Lower leg skin (tissue), 4 donors: ENCODE results near the gene PIGN. TPM values are rescaled to one million over a fixed set of nuclear protein-coding genes. Genes with fewer than 3 reads are reported as not detected.
"Not testable (repeated sequence)": the region's sequence is repeated elsewhere in the genome, so short reads cannot be mapped to it uniquely, and the experiment has no call there.

Experiments
- DNase-seq, 2 donors: peaks; one replicate each; pipeline ENCODE4 v3.0.0-alpha.2; 2019; ENCODE audit warnings: low spot score in 2 of 2
- H3K4me3 ChIP-seq: fragments of 200-600 bp; sonication (generic); 2 replicates; pipeline ENCODE4 v1.5.1; 2017; ENCODE audit warnings: mild to moderate bottlenecking, low read depth; ENCODE audit not compliant: poor library complexity, severe bottlenecking
- CTCF ChIP-seq, 3 donors: fragments of 450-650 bp; IDR thresholded peaks; one replicate each; pipeline ENCODE4 v1.5.1; 2016; ENCODE audit warnings: antibody characterized with exemption in 3 of 3, mild to moderate bottlenecking in 3 of 3, moderate library complexity in 2 of 3
- POLR2A ChIP-seq, 2 donors: fragments of 450-650 bp; IDR thresholded peaks; one replicate each; pipeline ENCODE4 v1.6.1; 2016 to 2017; ENCODE audit warnings: antibody characterized with exemption in 2 of 2, mild to moderate bottlenecking in 1 of 2, moderate library complexity in 1 of 2
- WGBS, 2 donors: methylation state at CpG; one replicate each; pipeline ENCODE4 v1.1.5; 2018; 5-methylcytosine and 5-hydroxymethylcytosine counted together
- intact Hi-C: fragments of 100-400 bp; cut with DNase I; formaldehyde crosslinking; loops from one replicate; pipeline ENCODE4 v1.15.0; 2023; ENCODE audit warnings: low total_unique reads
- total RNA-seq, 4 donors: library from RNA; depleted of rRNA; stranded (reverse); fragments of >200 nt; gene quantifications; one replicate each; pipeline ENCODE4 v1.1.0, GENCODE V29; 2016

Gene PIGN
- total RNA-seq, 4 donors from 2014 or later: 23.6 to 35.6 (median 31.7) TPM

GRCh38 chr18:62177271-62177670 is 9.6 kb downstream of the PIGN start:
- no peak for DNase-seq
- WGBS, 2 donors: 72 to 78% methylated on average over 3 of the region's 3 CpGs
- no peak overlapping the region for H3K4me3 ChIP-seq
- intact Hi-C loops: no loop called here
- TF ChIP-seq POLR2A (IDR thresholded peaks at IDR 0.05): no peak
- TF ChIP-seq CTCF (IDR thresholded peaks at IDR 0.05): no peak

- intact Hi-C loops: no loop called here
- no peak for TF ChIP-seq CTCF (IDR thresholded peaks at IDR 0.05)
- TF ChIP-seq POLR2A (IDR thresholded peaks at IDR 0.05): no peak
- WGBS, 2 donors: 91 to 94% methylated on average over 3 of the region's 3 CpGs
These were observed 11.3 kb downstream of the PIGN start for GRCh38 chr18:62175521-62175920.

GRCh38 chr18:62172298-62172697 is 14.6 kb downstream of the PIGN start:
- intact Hi-C loops: no loop called here
- TF ChIP-seq CTCF (IDR thresholded peaks at IDR 0.05) (no peak), POLR2A (IDR thresholded peaks at IDR 0.05) (no peak)
- no peak overlapping the region for H3K4me3 ChIP-seq
- DNase-seq: no peak

More at GRCh38 chr18:62175521-62175920, 11.3 kb downstream of the PIGN start:
- H3K4me3 ChIP-seq: no peak overlapping the region
- DNase-seq: no peak

- WGBS, 2 donors: 91 to 100% methylated on average over 1 of the region's 1 CpG
- DNase-seq: no peak
- intact Hi-C loops: no loop called here
- TF ChIP-seq POLR2A (IDR thresholded peaks at IDR 0.05) (no peak), CTCF (IDR thresholded peaks at IDR 0.05) (no peak)
- no peak overlapping the region for H3K4me3 ChIP-seq
These were observed 16.0 kb downstream of the PIGN start for GRCh38 chr18:62170857-62171256.

GRCh38 chr18:62166524-62166923 is 20.3 kb downstream of the PIGN start:
- 90 to 100% methylated on average over 1 of the region's 1 CpG for WGBS, 2 donors
- intact Hi-C loops, H3K4me3 ChIP-seq, DNase-seq: not testable (repeated sequence)

GRCh38 chr18:62165583-62165982 is 21.3 kb downstream of the PIGN start:
- no peak for DNase-seq
- 90 to 92% methylated on average over 3 of the region's 3 CpGs for WGBS, 2 donors
- H3K4me3 ChIP-seq: no peak overlapping the region
- TF ChIP-seq CTCF (IDR thresholded peaks at IDR 0.05): no peak
- no peak for TF ChIP-seq POLR2A (IDR thresholded peaks at IDR 0.05)
- intact Hi-C loops: no loop called here
